Glutamatergic neuron (in vitro differentiated cells): ENCODE measurements around the gene AMBRA1. TPM values are rescaled to one million over a fixed set of nuclear protein-coding genes. Genes with fewer than 3 reads are reported as not detected.

Experiments used
- DNase-seq: peaks from one replicate; pipeline ENCODE4 v3.0.0; 2022
- H3K27ac Mint-ChIP-seq: one replicate; pipeline ENCODE4 v1.8.0; 2020; ENCODE audit warnings: mild to moderate bottlenecking, mixed read lengths, inconsistent platforms; ENCODE audit not compliant: unreplicated experiment
- H3K27me3 Mint-ChIP-seq: one replicate; pipeline ENCODE4 v1.8.0; 2020; ENCODE audit warnings: mild to moderate bottlenecking, moderate library complexity, mixed read lengths, inconsistent platforms; ENCODE audit not compliant: unreplicated experiment
- H3K36me3 Mint-ChIP-seq: one replicate; pipeline ENCODE4 v1.8.0; 2020; ENCODE audit warnings: mild to moderate bottlenecking, mixed read lengths, inconsistent platforms; ENCODE audit not compliant: unreplicated experiment
- H3K4me1 Mint-ChIP-seq: one replicate; pipeline ENCODE4 v1.8.0; 2020; ENCODE audit warnings: mild to moderate bottlenecking, low read depth, mixed read lengths, inconsistent platforms; ENCODE audit not compliant: unreplicated experiment
- H3K4me3 Mint-ChIP-seq: one replicate; pipeline ENCODE4 v1.8.0; 2020; ENCODE audit warnings: mild to moderate bottlenecking, mixed read lengths, inconsistent platforms; ENCODE audit not compliant: unreplicated experiment
- H3K9me3 Mint-ChIP-seq: one replicate; pipeline ENCODE4 v1.8.0; 2020; ENCODE audit warnings: mild to moderate bottlenecking, moderate library complexity, mixed read lengths, inconsistent platforms; ENCODE audit not compliant: unreplicated experiment
- CTCF ChIP-seq: fragments of 200-600 bp; sonication (generic); IDR thresholded peaks from one replicate; pipeline ENCODE4 v1.5.0; 2021; ENCODE audit not compliant: partially characterized antibody, unreplicated experiment
- total RNA-seq: library from RNA; stranded (reverse); fragmentation: NEBNext Ultra II Directional; extraction: Animal tissue kit (Norgen Biotek cat#: 25700); gene quantifications from one replicate; pipeline ENCODE4 v1.2.1, GENCODE V29; 2021; ENCODE audit not compliant: unreplicated experiment

Gene AMBRA1
- total RNA-seq, 1 donor from 2014 or later: 49.0 TPM

GRCh38 chr11:46555267-46556054 is 38.4 kb downstream of the AMBRA1 start:
- Mint-ChIP-seq H3K9me3 (peaks cover 2% of the 10 kb centered on the region), H3K4me1 (peaks cover 8% of the 10 kb centered on the region), H3K27ac (no peak overlapping the region), H3K27me3 (no peaks in the 10 kb centered on the region), H3K4me3 (no peak overlapping the region), H3K36me3 (no peaks in the 10 kb centered on the region)
- DNase-seq: no peak
- TF ChIP-seq CTCF: no peak

- H3K9me3 Mint-ChIP-seq: peaks cover 2% of the 10 kb centered on the region
- peak overlapping the region; percentile 9 for H3K27ac Mint-ChIP-seq
- H3K27me3 Mint-ChIP-seq: no peaks in the 10 kb centered on the region
Measured at GRCh38 chr11:46554213-46555147, 39.3 kb downstream of the AMBRA1 start.

GRCh38 chr11:46553814-46554212 is 40.0 kb downstream of the AMBRA1 start:
- no peak for DNase-seq
- H3K27me3 Mint-ChIP-seq: no peaks in the 10 kb centered on the region
- no peaks in the 10 kb centered on the region for H3K36me3 Mint-ChIP-seq
- peaks cover 6% of the 10 kb centered on the region for H3K4me1 Mint-ChIP-seq
- no peak overlapping the region for H3K27ac Mint-ChIP-seq
- H3K9me3 Mint-ChIP-seq: peaks cover 2% of the 10 kb centered on the region
- no peak for TF ChIP-seq CTCF
- H3K4me3 Mint-ChIP-seq: no peak overlapping the region

More at GRCh38 chr11:46554213-46555147, 39.3 kb downstream of the AMBRA1 start:
- no peak for TF ChIP-seq CTCF
- peak overlapping the region; percentile 22 for H3K4me3 Mint-ChIP-seq
- H3K4me1 Mint-ChIP-seq: peaks cover 6% of the 10 kb centered on the region
- no peaks in the 10 kb centered on the region for H3K36me3 Mint-ChIP-seq
- no peak for DNase-seq

- Mint-ChIP-seq H3K27ac (no peak overlapping the region), H3K4me1 (peaks cover 6% of the 10 kb centered on the region), H3K27me3 (no peaks in the 10 kb centered on the region), H3K9me3 (peaks cover 2% of the 10 kb centered on the region), H3K36me3 (no peaks in the 10 kb centered on the region), H3K4me3 (no peak overlapping the region)
- no peak for TF ChIP-seq CTCF
- DNase-seq: no peak
Measured at GRCh38 chr11:46551261-46551660, 42.6 kb downstream of the AMBRA1 start.
